ENCODE data around the gene KLF7.
A peak's percentile ranks its signal among the peaks of the same experiment; 100 is the strongest.

The KLF7 gene

DNA sequence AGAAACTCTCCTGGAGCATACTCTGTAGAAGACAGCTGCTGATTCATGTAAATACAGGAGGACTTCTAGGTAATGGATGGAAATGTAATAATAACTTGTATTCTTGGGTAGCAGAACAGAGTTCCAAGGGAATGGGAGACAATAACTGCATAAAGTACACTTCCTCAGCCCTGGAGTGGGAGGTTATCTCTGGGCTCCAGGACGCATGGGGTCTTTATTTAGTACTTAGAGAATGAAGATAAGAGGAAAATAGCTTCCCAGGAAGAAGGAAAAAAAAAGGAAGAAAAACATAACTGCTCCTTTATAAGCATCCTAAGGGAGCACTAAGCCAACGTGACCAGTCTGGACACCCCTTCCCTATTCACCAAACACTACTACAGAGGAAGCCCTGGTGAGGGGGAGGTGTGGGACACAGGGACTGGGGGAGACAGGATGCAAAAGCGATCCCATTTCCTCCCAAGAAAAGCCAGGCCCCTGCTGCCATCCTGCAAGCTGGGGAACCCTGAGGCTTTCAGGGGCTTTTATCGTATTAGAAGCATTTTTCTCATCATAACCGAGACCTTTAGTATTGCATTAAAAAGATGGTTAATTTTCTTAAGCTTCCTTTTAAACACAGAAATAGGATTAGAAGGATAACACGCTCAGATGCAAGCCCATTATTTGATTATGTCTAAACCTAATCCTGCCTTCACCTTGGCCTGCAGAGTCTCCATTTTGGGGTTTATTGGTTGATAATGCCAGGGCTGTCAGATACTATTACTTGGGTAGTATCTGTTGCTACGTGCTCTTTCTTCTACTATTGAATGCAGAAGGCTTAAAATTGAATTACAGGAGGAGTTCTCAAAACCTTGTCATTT, 78.5 kb downstream of the KLF7 start:
- TF ChIP-seq, protein P1, sequence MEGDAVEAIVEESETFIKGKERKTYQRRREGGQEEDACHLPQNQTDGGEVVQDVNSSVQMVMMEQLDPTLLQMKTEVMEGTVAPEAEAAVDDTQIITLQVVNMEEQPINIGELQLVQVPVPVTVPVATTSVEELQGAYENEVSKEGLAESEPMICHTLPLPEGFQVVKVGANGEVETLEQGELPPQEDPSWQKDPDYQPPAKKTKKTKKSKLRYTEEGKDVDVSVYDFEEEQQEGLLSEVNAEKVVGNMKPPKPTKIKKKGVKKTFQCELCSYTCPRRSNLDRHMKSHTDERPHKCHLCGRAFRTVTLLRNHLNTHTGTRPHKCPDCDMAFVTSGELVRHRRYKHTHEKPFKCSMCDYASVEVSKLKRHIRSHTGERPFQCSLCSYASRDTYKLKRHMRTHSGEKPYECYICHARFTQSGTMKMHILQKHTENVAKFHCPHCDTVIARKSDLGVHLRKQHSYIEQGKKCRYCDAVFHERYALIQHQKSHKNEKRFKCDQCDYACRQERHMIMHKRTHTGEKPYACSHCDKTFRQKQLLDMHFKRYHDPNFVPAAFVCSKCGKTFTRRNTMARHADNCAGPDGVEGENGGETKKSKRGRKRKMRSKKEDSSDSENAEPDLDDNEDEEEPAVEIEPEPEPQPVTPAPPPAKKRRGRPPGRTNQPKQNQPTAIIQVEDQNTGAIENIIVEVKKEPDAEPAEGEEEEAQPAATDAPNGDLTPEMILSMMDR (IDR thresholded peaks at IDR 0.05; ENCODE audit: low read depth, low read length), result no peak
- H3K4me3 ChIP-seq (ENCODE audit: low read depth, low read length), result no peak overlapping the region
- H3K36me3 ChIP-seq, result peaks cover 25% of the 10 kb centered on the region
- no peaks in the 10 kb centered on the region for H3K9me3 ChIP-seq (ENCODE audit: severe bottlenecking)
- no peaks in the 10 kb centered on the region for H3K27me3 ChIP-seq (ENCODE audit: insufficient read depth, low read depth, severe bottlenecking)
- peak; percentile 60 for DNase-seq
- peak overlapping the region; percentile 29; the same call in 1 of the 2 replicates for H3K27ac ChIP-seq

- Histone ChIP-seq H3K36me3 (peaks cover 30% of the 10 kb centered on the region), H3K9me3 (ENCODE audit: severe bottlenecking) (no peaks in the 10 kb centered on the region), H3K27me3 (ENCODE audit: insufficient read depth, low read depth, severe bottlenecking) (no peaks in the 10 kb centered on the region), H3K4me3 (ENCODE audit: low read depth, low read length) (no peak overlapping the region), H3K27ac (no peak overlapping the region)
- no peak for DNase-seq
- TF ChIP-seq, protein P1 (IDR thresholded peaks at IDR 0.05; ENCODE audit: low read depth, low read length), result no peak
Measured at GRCh38 chr2:207086136-207086535, 79.6 kb downstream of the KLF7 start.

- Histone ChIP-seq H3K27ac (no peak overlapping the region), H3K4me3 (ENCODE audit: low read depth, low read length) (no peak overlapping the region), H3K9me3 (ENCODE audit: severe bottlenecking) (no peaks in the 10 kb centered on the region), H3K36me3 (peaks cover 38% of the 10 kb centered on the region), H3K27me3 (ENCODE audit: insufficient read depth, low read depth, severe bottlenecking) (no peaks in the 10 kb centered on the region)
- TF ChIP-seq, protein P1 (IDR thresholded peaks at IDR 0.05; ENCODE audit: low read depth, low read length), result no peak
- DNase-seq, result no peak
Measured at GRCh38 chr2:207085110-207085509, 80.6 kb downstream of the KLF7 start.

- Histone ChIP-seq H3K27me3 (ENCODE audit: insufficient read depth, low read depth, severe bottlenecking) (no peaks in the 10 kb centered on the region), H3K36me3 (peaks cover 38% of the 10 kb centered on the region), H3K4me3 (ENCODE audit: low read depth, low read length) (no peak overlapping the region), H3K27ac (no peak overlapping the region), H3K9me3 (ENCODE audit: severe bottlenecking) (no peaks in the 10 kb centered on the region)
- TF ChIP-seq, protein P1 (IDR thresholded peaks at IDR 0.05; ENCODE audit: low read depth, low read length), result no peak
- no peak for DNase-seq
Measured at GRCh38 chr2:207083361-207084110, 82.2 kb downstream of the KLF7 start.

GRCh38 chr2:207082619-207083018, 83.1 kb downstream of the KLF7 start:
- no peaks in the 10 kb centered on the region for H3K27me3 ChIP-seq (ENCODE audit: insufficient read depth, low read depth, severe bottlenecking)
- peaks cover 34% of the 10 kb centered on the region for H3K36me3 ChIP-seq
- H3K4me3 ChIP-seq (ENCODE audit: low read depth, low read length), result no peak overlapping the region
- H3K9me3 ChIP-seq (ENCODE audit: severe bottlenecking), result no peaks in the 10 kb centered on the region
- TF ChIP-seq, protein P1 (IDR thresholded peaks at IDR 0.05; ENCODE audit: low read depth, low read length), result no peak
- no peak for DNase-seq
- H3K27ac ChIP-seq, result no peak overlapping the region

Data from WERI-Rb-1 (cell line).